HG03469 (cell line): ENCODE measurements around the gene TEX53.

ENCODE experiments used
- ATAC-seq: cut with Tn5 transposase; IDR thresholded peaks from one replicate; pipeline ENCODE4 v1.9.1; 2021; ENCODE audit warnings: mild to moderate bottlenecking, moderate library complexity, moderate number of reproducible peaks; ENCODE audit not compliant: unreplicated experiment

The TEX53 gene

DNA sequence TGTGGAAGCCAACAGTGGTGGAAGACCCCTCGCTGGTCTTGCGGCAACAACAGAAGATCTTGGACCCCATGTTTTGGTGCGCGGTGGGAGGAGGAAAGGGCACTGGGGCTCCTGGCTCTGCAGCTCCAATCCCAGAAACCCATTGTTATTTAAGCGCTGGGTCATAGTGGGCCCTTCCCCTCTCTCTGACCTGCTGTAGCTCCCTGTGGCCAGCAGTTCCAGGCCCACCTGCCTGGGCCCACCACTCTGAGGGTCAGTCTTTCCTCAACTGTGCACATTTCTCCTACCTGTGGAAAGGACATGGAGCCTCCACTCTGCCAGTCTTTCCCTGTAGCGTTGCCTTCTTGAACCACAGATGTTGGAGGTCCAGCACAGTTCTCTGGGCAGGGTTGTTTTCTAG lies at the start of gene TEX53:
Gene TEX53, minus strand, starts transcription at position 101 of the 400 bp plus-strand sequence. Its CDS starts 31 bp downstream, at position 70.
- ATAC-seq = no peak

DNA sequence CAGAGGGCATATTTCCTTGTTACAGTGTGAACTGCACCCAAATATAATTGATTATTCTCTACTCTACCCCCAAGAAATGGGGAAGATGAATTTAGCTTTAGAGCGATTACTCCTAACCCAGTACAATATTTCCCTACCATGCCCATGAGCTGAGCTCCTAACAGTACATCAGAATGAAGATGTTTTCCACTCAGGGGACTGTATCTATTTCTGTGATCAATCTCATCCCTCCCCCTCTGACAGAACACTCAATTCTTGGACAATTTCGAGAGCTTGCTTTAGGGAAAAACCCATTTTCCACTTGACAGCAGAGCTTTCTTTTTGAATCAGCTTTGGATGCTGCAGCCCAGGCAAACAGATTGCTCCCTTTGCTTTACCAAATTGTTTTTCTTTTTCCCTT lies 49.1 kb upstream of the TEX53 start:
- no peak for ATAC-seq

- ATAC-seq = no peak
These were observed 44.4 kb upstream of the TEX53 start for GRCh38 chr9:114701988-114702387.

GRCh38 chr9:114697951-114698351 lies 40.3 kb upstream of the TEX53 start:
- ATAC-seq = no peak

GRCh38 chr9:114696814-114697544 lies 39.4 kb upstream of the TEX53 start:
- ATAC-seq = peak; percentile 60

DNA sequence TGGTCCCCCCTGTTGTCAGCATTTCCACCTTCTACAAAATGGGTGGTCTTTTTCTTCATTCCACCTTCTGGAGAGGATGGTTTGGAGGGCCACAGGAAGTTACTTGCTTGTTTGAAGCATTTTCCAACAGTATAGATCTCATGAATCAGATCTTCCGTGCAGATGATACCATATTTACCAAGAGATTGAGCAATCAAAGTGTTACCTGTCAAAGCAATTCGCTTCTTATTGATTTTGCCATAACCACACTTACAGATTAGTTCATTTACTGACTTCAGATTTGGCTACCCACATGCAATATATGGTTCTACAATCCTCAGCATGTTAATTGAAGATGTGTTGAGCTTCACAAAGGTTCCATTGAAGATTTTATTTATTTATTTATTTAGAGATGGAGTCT lies 38.3 kb upstream of the TEX53 start:
- no peak for ATAC-seq

DNA sequence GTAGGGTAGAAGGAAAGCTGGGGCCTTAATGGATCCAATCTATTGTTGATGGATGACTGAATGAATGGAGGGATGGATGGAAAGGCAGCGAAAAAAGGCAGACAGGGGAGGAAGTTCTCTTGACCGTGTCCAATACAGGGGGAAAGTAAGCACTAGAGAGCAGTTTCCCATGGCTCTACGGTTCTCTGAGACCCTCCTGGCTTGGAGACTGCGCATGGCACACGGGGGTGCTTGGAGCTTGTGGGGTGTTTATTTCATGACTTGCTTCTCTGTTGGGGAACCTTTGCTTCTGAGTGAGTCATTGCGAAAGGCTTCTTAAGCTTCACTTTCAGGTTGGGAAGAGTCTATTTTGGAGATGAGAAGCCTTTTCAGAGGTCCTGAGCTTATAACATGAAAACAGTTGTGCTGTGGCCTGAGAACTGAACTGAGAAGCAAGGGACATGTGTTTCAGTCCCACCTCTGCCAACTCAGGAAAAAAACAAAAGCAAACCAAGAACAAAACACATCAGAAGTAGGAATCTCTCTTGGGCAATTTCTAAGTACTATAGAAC lies 37.2 kb upstream of the TEX53 start:
- ATAC-seq = peak; percentile 27

GRCh38 chr9:114694146-114694545 lies 36.5 kb upstream of the TEX53 start:
- no peak for ATAC-seq

- no peak for ATAC-seq
These were observed 35.7 kb upstream of the TEX53 start for GRCh38 chr9:114693248-114693855.

DNA sequence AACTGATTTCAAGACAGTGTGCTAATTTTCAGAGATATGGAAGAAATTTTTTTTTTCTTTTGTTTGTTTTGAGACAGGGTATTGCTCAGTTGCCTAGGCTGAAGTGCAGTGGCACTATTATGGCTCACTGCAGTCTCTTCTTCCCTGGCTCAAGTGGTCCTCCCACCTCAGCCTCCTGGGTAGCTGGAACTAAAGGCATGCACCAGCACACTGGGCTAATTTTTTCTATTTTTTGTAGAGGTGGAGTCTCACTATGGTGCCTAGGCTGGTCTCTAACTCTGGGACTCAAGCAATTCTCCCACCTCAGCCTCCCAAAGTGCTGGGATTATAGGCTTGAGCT lies 34.3 kb upstream of the TEX53 start:
- ATAC-seq = no peak

- peak; percentile 71 for ATAC-seq
These were observed 33.7 kb upstream of the TEX53 start for GRCh38 chr9:114691046-114691955.

GRCh38 chr9:114690308-114690707 lies 32.7 kb upstream of the TEX53 start:
- no peak for ATAC-seq

DNA sequence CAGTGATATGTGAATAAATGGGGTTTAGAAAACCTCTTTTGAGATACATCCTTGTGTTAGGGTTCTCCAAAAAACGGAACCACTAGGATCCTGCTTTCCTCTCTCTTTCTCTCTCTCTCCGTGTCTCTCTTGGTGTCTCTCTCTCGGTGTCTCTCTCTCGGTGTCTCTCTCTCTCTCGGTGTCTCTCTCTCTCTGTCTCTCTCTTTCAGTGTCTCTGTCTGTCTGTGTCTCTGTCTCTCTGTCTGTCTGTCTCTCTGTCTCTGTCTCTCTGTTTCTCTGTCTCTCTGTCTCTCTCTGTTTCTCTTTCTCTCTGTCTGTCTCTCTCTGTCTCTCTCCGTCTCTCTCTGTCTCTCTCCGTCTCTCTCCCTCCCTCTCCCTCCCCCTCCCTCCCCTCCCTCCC lies 32.2 kb upstream of the TEX53 start:
- no peak for ATAC-seq

GRCh38 chr9:114688909-114689610 lies 31.5 kb upstream of the TEX53 start:
- ATAC-seq = no peak

DNA sequence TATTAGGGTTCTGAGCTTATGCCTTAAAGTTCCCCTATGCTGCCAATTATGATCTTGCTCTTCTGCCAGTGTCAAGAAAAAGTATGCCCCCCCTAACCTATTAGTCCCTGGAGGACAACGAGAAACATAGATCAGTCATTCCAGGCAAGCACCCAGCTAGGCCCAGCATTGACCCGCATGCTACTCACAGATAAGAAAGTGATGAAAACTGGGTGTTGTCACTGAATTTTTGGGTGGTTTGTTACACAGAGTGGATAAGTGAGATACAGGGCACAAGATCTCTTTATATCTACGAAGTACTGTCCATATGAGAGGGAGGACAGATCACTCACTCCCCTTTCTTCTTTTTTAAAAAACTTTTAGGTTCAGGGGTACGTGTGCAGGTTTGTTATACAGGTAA lies 30.8 kb upstream of the TEX53 start:
- no peak for ATAC-seq

DNA sequence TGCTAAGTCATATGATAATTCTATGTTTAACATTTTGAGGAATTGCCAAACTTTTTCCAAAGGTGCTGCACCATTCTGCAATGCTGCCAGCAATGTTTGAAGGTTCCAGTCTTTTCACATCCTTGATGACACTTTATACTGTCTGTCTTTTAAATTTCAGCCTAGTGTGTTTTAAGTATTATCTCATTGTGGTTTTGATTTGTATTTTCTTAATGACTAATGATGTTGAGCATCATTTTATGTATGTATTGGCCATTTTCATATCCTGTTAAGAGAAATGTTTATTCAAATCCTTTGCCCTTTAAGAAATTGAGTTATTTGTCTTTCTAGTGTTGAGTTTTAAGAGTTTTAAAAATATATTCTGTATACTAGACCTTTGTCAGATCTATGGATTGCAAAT lies 29.4 kb upstream of the TEX53 start:
- ATAC-seq = no peak

GRCh38 chr9:114685951-114686350 lies 28.3 kb upstream of the TEX53 start:
- ATAC-seq = no peak

GRCh38 chr9:114684036-114684435 lies 26.4 kb upstream of the TEX53 start:
- no peak for ATAC-seq

DNA sequence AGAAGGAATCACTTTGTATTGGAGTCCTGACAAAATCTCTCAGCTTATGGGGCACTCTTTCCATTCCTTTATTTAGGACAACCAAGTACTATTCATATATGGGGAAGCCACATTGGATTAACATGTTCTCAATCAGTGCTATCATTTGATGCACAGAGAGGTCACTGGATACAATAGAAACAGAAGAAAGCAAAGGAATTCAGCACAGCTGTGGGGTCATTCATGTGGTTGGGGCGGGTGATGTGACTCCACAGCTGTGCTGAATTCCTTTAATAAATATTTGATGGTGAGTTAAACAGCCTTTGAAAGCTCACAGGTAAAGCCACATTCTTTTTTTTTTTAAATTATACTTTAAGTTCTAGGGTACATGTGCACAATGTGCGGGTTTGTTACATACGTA lies 25.2 kb upstream of the TEX53 start:
- no peak for ATAC-seq

- no peak for ATAC-seq
These were observed 24.2 kb upstream of the TEX53 start, which contains the start of gene TEX48 for GRCh38 chr9:114681594-114682332. Gene TEX48 (minus strand): TSS chr9:114682192. CDS start chr9:114671723, 10,469 bp downstream.
